Measurements from ENCODE around the gene NXF1.

Gene NXF1

GRCh38 chr11:62830904-62831519 is 25.8 kb upstream of the NXF1 start:
- TF ChIP-seq EP300 (IDR thresholded peaks at IDR 0.05; ENCODE audit: borderline replicate concordance) (no peak), TCF12 (IDR thresholded peaks at IDR 0.05; ENCODE audit: low read depth) (no peak), ZBTB7A (IDR thresholded peaks at IDR 0.05; ENCODE audit: low read depth) (no peak), RAD21 (IDR thresholded peaks at IDR 0.05; ENCODE audit: low read depth) (no peak), TEAD4 (IDR thresholded peaks at IDR 0.05) (no peak), CEBPB (IDR thresholded peaks at IDR 0.05) (no peak), TAF1 (IDR thresholded peaks at IDR 0.05; ENCODE audit: low read depth) (no peak), CREB1 (IDR thresholded peaks at IDR 0.05; ENCODE audit: low read depth) (no peak), FOXM1 (IDR thresholded peaks at IDR 0.05; ENCODE audit: borderline replicate concordance, low read depth) (no peak), EGR1 (IDR thresholded peaks at IDR 0.05) (no peak), YY1 (IDR thresholded peaks at IDR 0.05; ENCODE audit: low read depth) (no peak), MAX (IDR thresholded peaks at IDR 0.05) (no peak), NFIC (IDR thresholded peaks at IDR 0.05) (no peak), REST (IDR thresholded peaks at IDR 0.05; ENCODE audit: low read depth) (no peak)
- TF ChIP-seq, protein P1, sequence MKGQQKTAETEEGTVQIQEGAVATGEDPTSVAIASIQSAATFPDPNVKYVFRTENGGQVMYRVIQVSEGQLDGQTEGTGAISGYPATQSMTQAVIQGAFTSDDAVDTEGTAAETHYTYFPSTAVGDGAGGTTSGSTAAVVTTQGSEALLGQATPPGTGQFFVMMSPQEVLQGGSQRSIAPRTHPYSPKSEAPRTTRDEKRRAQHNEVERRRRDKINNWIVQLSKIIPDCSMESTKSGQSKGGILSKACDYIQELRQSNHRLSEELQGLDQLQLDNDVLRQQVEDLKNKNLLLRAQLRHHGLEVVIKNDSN (IDR thresholded peaks at IDR 0.05), result no peak

DNA sequence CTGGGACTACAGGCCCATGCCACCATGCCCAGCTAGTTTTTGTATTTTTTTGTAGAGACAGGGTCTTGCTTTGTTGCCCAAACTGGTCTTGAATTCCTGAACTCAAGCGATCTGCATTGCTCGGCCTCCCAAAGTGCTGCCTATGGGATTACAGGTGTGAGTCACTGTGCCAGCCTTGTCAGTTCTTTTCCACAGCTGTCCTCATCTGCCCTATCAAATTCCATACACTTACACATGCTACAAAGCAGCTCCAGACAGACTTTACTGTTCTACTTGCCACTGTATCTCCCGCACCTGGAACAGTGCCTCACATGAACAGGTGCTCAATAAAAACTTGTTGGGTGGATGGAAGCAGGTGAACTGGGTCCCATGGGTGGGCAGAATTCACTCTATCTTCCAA is 18.4 kb upstream of the NXF1 start:
- TF ChIP-seq CEBPB (IDR thresholded peaks at IDR 0.05) (no peak), REST (IDR thresholded peaks at IDR 0.05; ENCODE audit: low read depth) (no peak), CREB1 (IDR thresholded peaks at IDR 0.05; ENCODE audit: low read depth) (no peak), EGR1 (IDR thresholded peaks at IDR 0.05) (no peak), YY1 (IDR thresholded peaks at IDR 0.05; ENCODE audit: low read depth) (no peak)
- TF ChIP-seq, protein P1 (IDR thresholded peaks at IDR 0.05), result no peak

- TF ChIP-seq CREB1 (IDR thresholded peaks at IDR 0.05; ENCODE audit: low read depth), result no peak
- no peak for TF ChIP-seq RAD21 (IDR thresholded peaks at IDR 0.05; ENCODE audit: low read depth)
- TF ChIP-seq, protein P1 (IDR thresholded peaks at IDR 0.05), result no peak
Measured at GRCh38 chr11:62817129-62817528, 11.9 kb upstream of the NXF1 start.

- no peak for TF ChIP-seq RAD21 (IDR thresholded peaks at IDR 0.05; ENCODE audit: low read depth)
- TF ChIP-seq NFIC (IDR thresholded peaks at IDR 0.05), result no peak
- no peak for TF ChIP-seq EGR1 (IDR thresholded peaks at IDR 0.05)
- TF ChIP-seq EP300 (IDR thresholded peaks at IDR 0.05; ENCODE audit: borderline replicate concordance), result no peak
- TF ChIP-seq YY1 (IDR thresholded peaks at IDR 0.05; ENCODE audit: low read depth), result no peak
- TF ChIP-seq REST (IDR thresholded peaks at IDR 0.05; ENCODE audit: low read depth), result no peak
- no peak for TF ChIP-seq CEBPB (IDR thresholded peaks at IDR 0.05)
- no peak for TF ChIP-seq TCF12 (IDR thresholded peaks at IDR 0.05; ENCODE audit: low read depth)
- TF ChIP-seq TAF1 (IDR thresholded peaks at IDR 0.05; ENCODE audit: low read depth), result no peak
- TF ChIP-seq ZBTB7A (IDR thresholded peaks at IDR 0.05; ENCODE audit: low read depth), result no peak
- TF ChIP-seq MAX (IDR thresholded peaks at IDR 0.05), result no peak
- TF ChIP-seq CREB1 (IDR thresholded peaks at IDR 0.05; ENCODE audit: low read depth), result no peak
- no peak for TF ChIP-seq FOXM1 (IDR thresholded peaks at IDR 0.05; ENCODE audit: borderline replicate concordance, low read depth)
- TF ChIP-seq, protein P1 (IDR thresholded peaks at IDR 0.05), result no peak
- TF ChIP-seq TEAD4 (IDR thresholded peaks at IDR 0.05), result no peak
Measured at GRCh38 chr11:62816557-62816956, 11.3 kb upstream of the NXF1 start.
